HEK293 (cell line): ENCODE measurements around the gene ITGA5.

Experiments
- CTCF ChIA-PET: fragments of 350-600 bp; formaldehyde crosslinking; extraction: SDS; loops from one replicate; lab custom pipeline; 2021; ENCODE audit warnings: antibody characterized with exemption; lab: Yijun Ruan, JAX
- POLR2A ChIA-PET: fragments of 300-600 bp; formaldehyde crosslinking; extraction: SDS; loops from one replicate; lab custom pipeline; 2020; ENCODE audit warnings: antibody characterized with exemption, inconsistent platforms; lab: Yijun Ruan, JAX
- H3K27ac ChIP-seq: fragments of 200-500 bp; sonication (Bioruptor generic); 2 replicates; pipeline ENCODE4 v1.5.1; 2014; ENCODE audit warnings: low read depth, low read length, control low read depth, inconsistent platforms; ENCODE audit errors: extremely low read depth
- H3K36me3 ChIP-seq, 2 experiments: fragments of 200-500 bp in 1 of 2; sonication (Bioruptor generic) in 1 of 2; 1 replicate in 1 of 2; 2 replicates in 1 of 2; pipeline ENCODE4 v1.5.1; 2014 to 2017; ENCODE audit warnings: inconsistent platforms in 2 of 2, low read length in 2 of 2; ENCODE audit not compliant: control insufficient read depth in 2 of 2, insufficient read depth in 1 of 2
- H3K4me1 ChIP-seq: fragments of 200-500 bp; sonication (Bioruptor generic); 2 replicates; pipeline ENCODE4 v1.5.1; 2014; ENCODE audit warnings: mild to moderate bottlenecking, low read length, inconsistent platforms; ENCODE audit not compliant: control insufficient read depth, insufficient read depth
- H3K4me3 ChIP-seq: 2 replicates; pipeline ENCODE4 v1.5.1; 2011; ENCODE audit warnings: low read depth, mild to moderate bottlenecking, control low read depth, low read length, moderate library complexity
- H3K9me3 ChIP-seq: fragments of 200-500 bp; sonication (Bioruptor generic); 2 replicates; pipeline ENCODE4 v1.5.1; 2014; ENCODE audit warnings: low read depth, low read length, inconsistent platforms; ENCODE audit not compliant: control insufficient read depth, insufficient read depth
- PRDM10 ChIP-seq: fragments of 450-650 bp; formaldehyde crosslinking; IDR thresholded peaks from 2 replicates; pipeline ENCODE4 v1.5.1; 2016; ENCODE audit warnings: missing biosample characterization, missing genetic modification characterization
- ZFP37 ChIP-seq: fragments of 450-650 bp; formaldehyde crosslinking; IDR thresholded peaks from 2 replicates; pipeline ENCODE4 v1.5.1; 2016; ENCODE audit warnings: missing biosample characterization, missing genetic modification characterization
- ZNF132 ChIP-seq: fragments of 450-650 bp; formaldehyde crosslinking; IDR thresholded peaks from 2 replicates; pipeline ENCODE4 v1.5.1; 2017; ENCODE audit warnings: missing biosample characterization, missing genetic modification characterization, borderline replicate concordance
- ZNF394 ChIP-seq: fragments of 450-650 bp; formaldehyde crosslinking; IDR thresholded peaks from 2 replicates; pipeline ENCODE4 v1.5.1; 2016; ENCODE audit warnings: missing biosample characterization, missing genetic modification characterization, mild to moderate bottlenecking, moderate library complexity, borderline replicate concordance
- ZNF398 ChIP-seq: fragments of 450-650 bp; formaldehyde crosslinking; IDR thresholded peaks from 2 replicates; pipeline ENCODE4 v1.5.1; 2017; ENCODE audit warnings: missing biosample characterization, missing genetic modification characterization
- ZNF501 ChIP-seq: fragments of 450-650 bp; formaldehyde crosslinking; IDR thresholded peaks from 2 replicates; pipeline ENCODE4 v1.5.1; 2016; ENCODE audit warnings: missing biosample characterization, missing genetic modification characterization
- ZNF513 ChIP-seq: fragments of 450-650 bp; IDR thresholded peaks from 2 replicates; pipeline ENCODE4 v1.5.1; 2018; ENCODE audit warnings: missing biosample characterization, missing genetic modification characterization
- ZNF518A ChIP-seq: fragments of 450-650 bp; formaldehyde crosslinking; conservative IDR thresholded peaks from 2 replicates; pipeline ENCODE4 v1.5.1; 2016; ENCODE audit warnings: low read depth, missing biosample characterization, missing genetic modification characterization
- ZNF580 ChIP-seq: fragments of 450-650 bp; formaldehyde crosslinking; IDR thresholded peaks from 2 replicates; pipeline ENCODE4 v1.5.1; 2016; ENCODE audit warnings: missing biosample characterization, missing genetic modification characterization
- ZNF664 ChIP-seq: fragments of 450-650 bp; formaldehyde crosslinking; IDR thresholded peaks from 2 replicates; pipeline ENCODE4 v1.5.1; 2016; ENCODE audit warnings: missing biosample characterization, missing genetic modification characterization

The ITGA5 gene

GRCh38 chr12:54387114-54387467, 32.0 kb downstream of the ITGA5 start (continued):
- TF ChIP-seq PRDM10 (no peak), ZNF501 (no peak), ZFP37 (tag by site-specific recombination) (no peak), ZNF398 (tag by site-specific recombination) (peak; percentile 65), ZNF513 (tag by site-specific recombination) (no peak), ZNF580 (tag by site-specific recombination) (no peak), ZNF132 (tag by site-specific recombination) (no peak)

- CTCF ChIA-PET = interaction anchor here (0.6 to 5.3 kb wide), 11 partner anchors 7 to 391 kb away, joined by 3 to 38 read pairs (median 7); no protein-coding TSS in a partner anchor
- Histone ChIP-seq H3K27ac (0 out of 2 replicates have a peak overlapping the region, but pooled peaks have one; percentile 44), H3K4me1 (peaks cover 27% of the 10 kb centered on the region), H3K36me3 (peaks cover 0 to 28% of the 10 kb centered on the region in 2 experiments; a peak in 1 of 3 replicates), H3K9me3 (no peaks in the 10 kb centered on the region), H3K4me3 (no peak overlapping the region)
- TF ChIP-seq ZNF664 = 0 out of 2 replicates have a peak, but pooled peaks have one; percentile 9
- TF ChIP-seq ZNF518A (tag by site-specific recombination) = no peak
- TF ChIP-seq ZNF394 (tag by site-specific recombination) = peak; percentile 71
- POLR2A ChIA-PET = interaction anchor here (1.5 kb wide), 1 partner anchor 27 kb away, joined by 8 read pairs; no protein-coding TSS in a partner anchor
Observed at GRCh38 chr12:54386403-54387113, 32.5 kb downstream of the ITGA5 start.
